ENCODE measurements around the gene IQCB1. TPM values are rescaled to one million over a fixed set of nuclear protein-coding genes. Genes with fewer than 3 reads are reported as not detected.

IQCB1 gene
- total and polyA plus RNA-seq, 9 of the 15 experiments (the other 6 are each of a cell fraction or from before 2014, with no cell fraction given) = 21.1 to 38.1 (median 27.5) TPM

- H3K27ac ChIP-seq (ENCODE audit: extremely low read depth, low read depth, low read length) = no peak overlapping the region
- FAIRE-seq (no peak), ATAC-seq (no peak), DNase-seq (ENCODE audit: extremely low read depth in 1 of 4, low spot score in 3 of 4) (no peak)
- H3K27me3 ChIP-seq (ENCODE audit: control insufficient read depth in 2 of 2, insufficient read depth in 2 of 2, low read length in 2 of 2) = no peaks in the 10 kb centered on the region
- no peaks in the 10 kb centered on the region for H3K9me1 ChIP-seq (ENCODE audit: control insufficient read depth, insufficient read depth, low read length)
- H4K20me1 ChIP-seq (replicated peaks; ENCODE audit: control insufficient read depth, insufficient read depth, low read length) = no peaks in the 10 kb centered on the region
- no peaks in the 10 kb centered on the region for H3K4me1 ChIP-seq (replicated peaks in 1 of 2; ENCODE audit: control insufficient read depth in 2 of 2, insufficient read depth in 2 of 2, low read length in 2 of 2)
- intact Hi-C loops (cut with micrococcal nuclease) (no loop called here), in situ Hi-C loops (cut with MboI) (no loop called here)
- no peak overlapping the region for H2AFZ ChIP-seq (ENCODE audit: low read depth, low read length)
- WGBS (ENCODE audit: insufficient coverage, low coverage, missing lambda C conversion rate) = 89% methylated on average over 2 of the region's 2 CpGs
- peaks cover 10% of the 10 kb centered on the region; the same call in 2 of the 3 replicates for H3K79me2 ChIP-seq (ENCODE audit: control insufficient read depth, insufficient read depth, low read length)
- BruUV-seq (replicated peaks) = no TSS peak
- CTCF ChIA-PET (ENCODE audit: low intra/inter-chr PET ratio) = no interaction called here
- no peak overlapping the region for H3K9ac ChIP-seq (ENCODE audit: insufficient read depth in 1 of 2, low read depth in 2 of 2, low read length in 2 of 2)
- H3K36me3 ChIP-seq (ENCODE audit: control insufficient read depth, insufficient read depth, low read length) = peaks cover 68% of the 10 kb centered on the region
- H3K9me3 ChIP-seq (replicated peaks; ENCODE audit: control insufficient read depth, insufficient read depth, low read depth, low read length) = peaks cover 6% of the 10 kb centered on the region; the same call in 1 of the 2 replicates
- TF ChIP-seq LEF1 (IDR thresholded peaks at IDR 0.05) = no peak
- TF ChIP-seq ZNF134 (CRISPR knock-in tag; conservative IDR thresholded peaks at IDR 0.05) = peak; percentile 87
- no peak for TF ChIP-seq SMAD1 (IDR thresholded peaks at IDR 0.05; ENCODE audit: low read depth, low read length, partially characterized antibody)
- H3K4me3 ChIP-seq = no peak overlapping the region
- POLR2A ChIA-PET = interaction anchor here (0.6 to 0.7 kb wide), 2 partner anchors 145 to 426 kb away, joined by 3 read pairs; no protein-coding TSS in a partner anchor
- no peak overlapping the region for H3K4me2 ChIP-seq (ENCODE audit: insufficient read depth, low read length)
Observed at GRCh38 chr3:121821421-121822199, 13.2 kb downstream of the IQCB1 start.

GRCh38 chr3:121819236-121819635 lies 15.6 kb downstream of the IQCB1 start:
- FAIRE-seq = no peak
- H4K20me1 ChIP-seq (replicated peaks; ENCODE audit: control insufficient read depth, insufficient read depth, low read length) = no peaks in the 10 kb centered on the region
- H3K9me3 ChIP-seq (replicated peaks; ENCODE audit: control insufficient read depth, insufficient read depth, low read depth, low read length) = peaks cover 6% of the 10 kb centered on the region; the same call in 1 of the 2 replicates
- H3K9me1 ChIP-seq (ENCODE audit: control insufficient read depth, insufficient read depth, low read length) = no peaks in the 10 kb centered on the region
- H3K4me3 ChIP-seq = no peak overlapping the region
- H3K27ac ChIP-seq (ENCODE audit: extremely low read depth, low read depth, low read length) = no peak overlapping the region
- in situ Hi-C loops (cut with MboI) = no loop called here
- no peaks in the 10 kb centered on the region for H3K4me1 ChIP-seq (replicated peaks in 1 of 2; ENCODE audit: control insufficient read depth in 2 of 2, insufficient read depth in 2 of 2, low read length in 2 of 2)
- no peaks in the 10 kb centered on the region for H3K27me3 ChIP-seq (ENCODE audit: control insufficient read depth in 2 of 2, insufficient read depth in 2 of 2, low read length in 2 of 2)
- no peak for ATAC-seq
- intact Hi-C loops (cut with micrococcal nuclease) = no loop called here
- 91% methylated on average over 3 of the region's 3 CpGs for WGBS (ENCODE audit: insufficient coverage, low coverage, missing lambda C conversion rate)
- peaks cover 46% of the 10 kb centered on the region for H3K36me3 ChIP-seq (ENCODE audit: control insufficient read depth, insufficient read depth, low read length)
- no peak for DNase-seq (ENCODE audit: extremely low read depth in 1 of 4, low spot score in 3 of 4)
- ChIA-PET POLR2A (no interaction called here), CTCF (ENCODE audit: low intra/inter-chr PET ratio) (no interaction called here)
- peaks cover 19% of the 10 kb centered on the region for H3K79me2 ChIP-seq (ENCODE audit: control insufficient read depth, insufficient read depth, low read length)
- no TSS peak for BruUV-seq (replicated peaks)
- H3K9ac ChIP-seq (ENCODE audit: insufficient read depth in 1 of 2, low read depth in 2 of 2, low read length in 2 of 2) = no peak overlapping the region
- H2AFZ ChIP-seq (ENCODE audit: low read depth, low read length) = no peak overlapping the region
- no peak overlapping the region for H3K4me2 ChIP-seq (ENCODE audit: insufficient read depth, low read length)
- TF ChIP-seq ZNF444 (CRISPR knock-in tag; IDR thresholded peaks at IDR 0.05) (no peak), HNRNPLL (IDR thresholded peaks at IDR 0.05; ENCODE audit: low read depth, low read length, poor library complexity, severe bottlenecking) (no peak), DACH1 (IDR thresholded peaks at IDR 0.05; ENCODE audit: partially characterized antibody) (peak; percentile 38), NONO (IDR thresholded peaks at IDR 0.05; ENCODE audit: low read depth in 2 of 2, low read length in 1 of 2) (no peak), TAF7 (tag; IDR thresholded peaks at IDR 0.05) (no peak), ZNF592 (IDR thresholded peaks at IDR 0.05) (no peak)

Measured in K562 (cell line).